Central memory CD4-positive, alpha-beta T cell (primary cell): ENCODE data around the gene BAD.

ENCODE experiments used
- DNase-seq: peaks from one replicate; pipeline ENCODE4 v3.0.0; 2022

BAD gene

DNA sequence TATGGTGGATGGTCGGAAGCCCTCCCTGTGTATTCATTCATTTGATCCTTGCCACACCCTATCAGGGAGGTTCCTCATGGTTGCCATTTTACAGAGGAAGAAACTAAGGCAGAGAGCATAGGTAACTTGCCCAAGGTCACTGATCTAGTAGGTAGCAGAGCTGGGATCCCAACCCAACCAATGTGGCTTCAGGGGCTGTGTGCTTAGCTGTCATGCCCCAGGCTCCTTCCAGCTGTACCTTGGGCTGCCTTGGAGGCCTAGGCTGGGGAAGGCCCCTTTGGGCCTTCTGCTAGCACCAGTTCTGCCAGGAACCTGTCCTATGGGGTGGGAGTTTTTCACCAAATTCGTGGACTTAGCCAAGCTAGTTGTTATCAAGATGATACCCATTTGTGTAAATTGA is 8.6 kb downstream of the BAD start:
- no peak for DNase-seq

DNA sequence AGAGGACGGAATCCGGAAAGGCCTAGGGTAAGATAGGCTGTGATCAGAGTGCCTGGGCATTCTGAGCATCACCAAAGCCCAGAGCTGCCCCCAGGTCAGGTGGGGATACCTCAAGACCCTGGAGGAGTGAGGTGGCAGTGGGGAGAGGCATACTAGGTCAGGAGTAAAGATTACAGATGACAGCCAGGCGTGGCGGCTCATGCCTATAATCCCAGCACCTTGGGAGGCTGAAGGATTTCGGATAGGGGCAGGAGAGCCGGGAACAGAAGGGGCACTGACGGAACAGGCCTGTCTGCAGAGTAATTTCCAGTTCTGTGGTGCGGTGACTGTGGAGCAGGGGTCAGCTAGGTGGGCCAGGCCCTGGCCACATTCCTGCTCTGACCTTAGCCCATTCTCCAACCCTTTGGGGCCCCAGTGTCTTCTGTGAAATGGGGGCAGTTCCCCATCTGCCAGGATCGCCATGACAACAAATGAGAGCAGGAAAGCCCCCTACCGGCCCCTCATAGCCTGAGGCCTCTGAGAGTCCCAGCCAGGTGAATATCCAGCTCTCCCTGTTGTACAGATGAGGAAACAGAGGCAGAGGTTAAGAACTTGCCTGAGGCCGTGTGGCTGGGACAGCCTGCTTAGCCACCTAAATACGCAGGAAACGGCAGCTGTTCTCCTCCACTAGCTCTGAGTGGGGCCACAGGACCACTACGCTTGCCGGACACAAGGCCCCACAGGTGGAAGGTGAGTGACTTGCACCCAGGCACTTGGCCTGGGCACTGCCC is 9.2 kb downstream of the BAD start:
- DNase-seq: no peak

- peak; percentile 98 for DNase-seq
These were observed 14.8 kb downstream of the BAD start for GRCh38 chr11:64269540-64270220.

DNA sequence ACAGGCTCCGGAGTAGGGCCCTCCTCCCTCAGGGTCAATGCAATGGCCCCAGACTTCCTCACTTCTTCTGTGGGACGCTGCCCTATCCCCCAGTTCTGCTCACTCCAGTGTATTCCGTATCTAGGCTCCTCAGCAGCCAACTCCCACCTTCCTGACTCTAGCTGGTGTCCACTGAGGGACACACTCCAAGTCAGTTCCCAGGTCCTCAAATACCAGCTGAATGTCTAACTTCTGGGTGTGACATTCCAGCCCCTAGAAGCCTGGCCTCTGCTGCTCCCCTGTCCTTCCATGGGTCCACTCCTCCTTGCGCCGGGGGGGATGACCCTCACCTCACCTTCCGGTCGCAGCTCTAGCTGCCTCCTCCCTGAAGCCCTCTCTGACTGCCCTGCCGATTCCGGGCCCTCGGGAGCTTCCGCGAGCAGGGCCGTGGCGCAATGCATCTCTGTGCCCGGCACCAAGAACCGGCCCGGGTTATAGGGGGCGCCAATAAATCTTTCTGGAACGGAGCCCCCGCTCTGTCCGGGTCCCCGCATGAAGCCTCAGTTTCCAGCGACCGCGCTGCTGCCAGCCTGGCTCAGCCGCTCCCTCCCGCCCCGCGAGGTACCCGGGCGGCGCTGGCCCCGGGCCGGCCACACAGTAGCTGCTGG is 15.4 kb downstream of the BAD start:
- DNase-seq: no peak

- DNase-seq: no peak
These were observed 16.2 kb downstream of the BAD start for GRCh38 chr11:64268025-64268892.

- DNase-seq: no peak
These were observed 17.1 kb downstream of the BAD start for GRCh38 chr11:64267207-64267945.

GRCh38 chr11:64266339-64266738 is 18.1 kb downstream of the BAD start:
- no peak for DNase-seq

DNA sequence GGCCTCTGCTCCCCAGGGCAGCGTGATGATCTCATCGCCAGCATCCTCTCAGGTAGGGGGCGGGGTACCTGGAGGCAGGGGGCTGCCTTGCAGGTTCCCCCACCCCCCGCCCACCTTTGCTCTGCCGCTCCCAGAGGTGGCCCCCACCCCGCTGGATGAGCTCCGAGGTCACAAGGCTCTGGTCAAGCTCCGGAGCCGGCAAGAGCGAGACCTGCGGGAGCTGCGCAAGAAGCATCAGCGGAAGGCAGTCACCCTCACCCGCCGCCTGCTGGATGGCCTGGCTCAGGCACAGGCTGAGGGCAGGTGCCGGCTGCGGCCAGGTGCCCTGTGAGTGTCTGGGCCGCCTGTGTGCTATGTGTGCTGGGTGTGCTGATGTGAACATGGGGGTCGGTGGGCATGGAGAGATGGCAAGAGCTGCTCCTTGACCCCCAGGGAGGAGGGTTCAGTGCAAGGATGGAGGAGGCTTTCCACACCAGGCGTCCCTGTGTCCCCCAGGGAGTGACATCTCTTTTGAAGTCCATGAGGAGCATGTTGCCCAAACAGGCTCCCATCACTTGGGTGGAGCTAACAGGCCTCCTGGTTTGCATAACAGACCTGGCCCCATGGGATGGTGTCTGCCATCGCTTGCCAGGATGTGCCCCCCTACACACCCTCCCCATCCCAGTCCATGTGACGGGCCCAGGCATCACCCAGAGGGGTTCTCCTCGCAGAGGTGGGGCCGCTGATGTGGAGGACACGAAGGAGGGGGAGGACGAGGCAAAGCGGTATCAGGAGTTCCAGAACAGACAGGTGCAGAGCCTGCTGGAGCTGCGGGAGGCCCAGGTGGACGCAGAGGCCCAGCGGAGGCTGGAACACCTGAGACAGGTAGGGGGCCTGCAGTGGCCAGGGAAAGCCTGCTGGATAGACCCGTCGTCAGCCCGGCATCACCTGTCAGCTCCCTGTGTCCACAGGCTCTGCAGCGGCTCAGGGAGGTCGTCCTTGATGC is 19.0 kb downstream of the BAD start:
- no peak for DNase-seq

- DNase-seq: no peak
These were observed 20.1 kb downstream of the BAD start for GRCh38 chr11:64264371-64264852.

DNA sequence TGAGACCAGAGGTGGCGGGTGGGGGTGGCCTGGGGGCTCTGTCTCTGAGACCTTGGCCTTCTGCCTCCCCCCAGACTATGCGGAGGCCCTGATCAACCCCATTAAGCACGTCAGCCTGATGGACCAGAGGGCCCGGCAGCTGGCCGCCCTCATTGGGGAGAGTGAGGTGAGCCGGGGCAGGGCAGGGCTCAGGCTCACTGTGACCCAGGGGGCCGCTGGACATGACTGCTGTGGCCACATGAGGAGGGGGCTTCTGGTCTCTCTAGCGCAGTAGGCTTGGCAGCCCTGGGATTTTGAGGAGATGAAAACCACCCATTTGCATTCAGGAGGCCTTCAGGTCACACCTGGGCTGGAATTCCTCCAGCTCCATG is 20.5 kb downstream of the BAD start:
- DNase-seq: no peak

DNA sequence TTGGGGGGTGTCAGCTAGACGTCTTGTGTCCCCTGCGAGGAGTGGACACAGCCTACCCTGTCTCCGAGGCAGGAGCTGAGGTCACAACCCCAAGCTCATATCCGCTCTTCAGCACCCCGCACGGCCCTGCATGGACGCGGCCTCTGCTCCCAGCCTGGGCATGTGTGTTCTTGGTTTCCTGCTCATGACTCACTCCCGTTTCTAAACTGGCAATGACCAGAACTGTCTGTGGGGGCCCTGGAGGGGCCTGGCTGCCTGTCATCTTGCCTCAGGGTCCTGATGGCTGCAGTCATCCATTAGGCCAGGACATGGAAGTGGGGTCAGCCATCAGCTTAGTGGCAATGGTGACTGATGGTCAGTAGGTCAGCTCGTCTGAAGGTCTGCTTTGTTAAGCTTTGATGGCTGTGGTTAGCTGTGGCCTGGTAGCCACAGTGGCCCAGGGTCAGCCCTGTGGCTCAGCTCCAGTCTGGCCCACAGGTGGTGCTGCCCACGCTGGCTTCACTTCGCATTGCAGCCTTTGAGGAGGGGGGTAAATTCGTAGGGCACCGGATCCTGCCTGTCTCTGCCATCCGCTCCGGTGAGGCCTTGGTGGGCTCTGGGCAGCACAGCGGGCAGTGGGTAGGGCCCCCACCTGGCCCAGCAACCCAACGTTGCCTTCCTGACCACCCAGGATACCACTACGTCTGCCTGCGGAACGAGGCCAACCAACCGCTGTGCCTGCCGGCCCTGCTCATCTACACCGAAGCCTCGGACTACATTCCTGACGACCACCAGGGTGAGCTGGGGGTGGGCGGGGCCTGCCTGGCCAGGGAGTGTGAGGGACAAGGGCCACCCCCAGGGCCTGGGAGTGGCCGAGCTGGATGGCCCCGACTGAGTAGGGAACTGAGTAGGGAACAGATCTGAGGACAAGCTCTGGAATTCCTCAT is 21.2 kb downstream of the BAD start:
- no peak for DNase-seq

GRCh38 chr11:64262271-64263002 is 22.0 kb downstream of the BAD start:
- no peak for DNase-seq

GRCh38 chr11:64261556-64262080 is 22.8 kb downstream of the BAD start:
- no peak for DNase-seq

DNA sequence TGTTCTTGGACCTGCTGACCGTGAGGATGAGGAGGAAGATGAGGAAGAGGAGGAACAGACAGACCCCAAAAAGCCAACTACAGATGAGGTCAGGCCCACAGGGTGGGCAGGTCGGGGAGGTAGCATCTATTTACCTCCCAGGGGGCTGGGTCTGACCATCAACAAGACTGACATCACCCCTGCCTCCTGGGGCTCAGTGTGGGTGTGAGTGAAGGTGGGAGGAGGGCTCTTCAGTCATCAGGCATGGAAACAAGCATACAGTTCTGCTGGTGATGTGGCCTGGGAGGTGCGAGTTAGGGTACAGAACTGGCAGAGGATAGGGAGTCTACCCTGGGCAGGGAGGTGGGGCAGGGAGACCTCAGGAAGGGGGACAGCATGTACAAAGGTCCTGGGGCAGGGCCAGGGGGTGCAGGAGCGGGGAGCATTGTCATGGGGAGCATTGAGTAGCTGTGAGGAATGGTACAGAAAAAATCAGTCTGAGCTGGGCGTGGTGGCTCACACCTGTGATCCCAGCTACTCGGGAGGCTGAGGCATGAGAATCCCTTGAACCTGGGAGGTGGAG is 24.2 kb downstream of the BAD start:
- no peak for DNase-seq

- no peak for DNase-seq
These were observed 24.9 kb downstream of the BAD start for GRCh38 chr11:64259533-64260067.

DNA sequence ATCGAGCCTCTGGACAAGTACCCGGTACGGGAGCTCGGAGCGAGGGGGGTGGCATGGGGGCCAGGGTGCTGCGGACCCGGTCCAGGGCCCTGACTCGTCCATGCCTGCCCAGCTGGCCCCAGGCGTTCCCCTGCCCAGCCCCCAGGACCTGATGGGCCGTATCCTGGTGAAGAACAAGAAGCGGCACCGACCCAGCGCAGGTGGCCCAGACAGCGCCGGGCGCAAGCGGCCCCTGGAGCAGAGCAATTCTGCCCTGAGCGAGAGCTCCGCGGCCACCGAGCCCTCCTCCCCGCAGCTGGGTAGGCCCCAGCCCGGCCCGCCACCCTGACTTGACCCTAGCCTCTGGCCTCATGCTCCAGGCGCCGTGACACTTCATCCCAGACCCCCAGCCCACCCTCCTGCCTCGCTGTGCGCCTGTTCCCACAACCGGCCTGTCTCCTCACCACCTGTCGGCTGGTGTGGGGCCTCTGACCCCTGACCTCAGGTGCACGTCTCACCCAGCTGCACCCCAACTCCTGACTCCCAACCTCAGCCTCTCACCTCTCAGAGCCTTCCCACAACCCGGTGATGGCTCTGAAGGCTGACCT is 25.4 kb downstream of the BAD start:
- DNase-seq: no peak

DNA sequence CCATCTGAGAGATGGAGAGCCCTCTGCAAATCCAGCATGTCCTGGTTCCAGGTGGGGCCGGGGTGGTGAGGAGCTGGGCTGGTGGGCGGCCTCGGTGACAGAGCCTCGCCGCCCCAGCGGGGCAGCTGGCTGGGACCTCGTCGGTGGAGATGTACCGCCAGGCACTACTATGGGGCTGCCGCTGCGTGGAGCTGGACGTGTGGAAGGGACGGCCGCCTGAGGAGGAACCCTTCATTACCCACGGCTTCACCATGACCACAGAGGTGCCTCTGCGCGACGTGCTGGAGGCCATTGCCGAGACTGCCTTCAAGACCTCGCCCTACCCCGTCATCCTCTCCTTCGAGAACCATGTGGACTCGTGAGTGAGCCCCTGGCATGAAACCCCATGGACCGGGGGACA is 26.1 kb downstream of the BAD start:
- DNase-seq: no peak

- DNase-seq: no peak
These were observed 28.2 kb downstream of the BAD start for GRCh38 chr11:64256300-64256699.
